CD4-positive, CD25-positive, alpha-beta regulatory T cell (primary cell): ENCODE results near the gene CD8A. TPM values are rescaled to one million over a fixed set of nuclear protein-coding genes. Genes with fewer than 3 reads are reported as not detected.

Source experiments
- ATAC-seq, 2 donors: fragments of 150-1000 bp; cut with Tn5 transposase; one replicate each; pipeline ENCODE4 v1.10.0; 2021; ENCODE audit warnings: low read depth in 2 of 2, moderate number of reproducible peaks in 2 of 2, moderate library complexity in 1 of 2
- DNase-seq, 3 donors: peaks; one replicate each; pipeline versions ENCODE4 v3.0.0 to v3.0.0-alpha.2; 2012 to 2022; ENCODE audit warnings: mixed read lengths in 1 of 3
- H3K27ac ChIP-seq: one replicate; pipeline ENCODE4 v1.7.0; 2013; ENCODE audit warnings: mild to moderate bottlenecking, low read length; ENCODE audit not compliant: insufficient read depth, poor library complexity, severe bottlenecking
- H3K27me3 ChIP-seq: one replicate; pipeline ENCODE4 v1.7.0; 2013; ENCODE audit warnings: low read length; ENCODE audit not compliant: control insufficient read depth, insufficient read depth
- H3K36me3 ChIP-seq: one replicate; pipeline ENCODE4 v1.7.0; 2013; ENCODE audit warnings: mild to moderate bottlenecking, low read length, moderate library complexity; ENCODE audit not compliant: control insufficient read depth, insufficient read depth
- H3K4me1 ChIP-seq: 2 replicates; pipeline ENCODE4 v1.7.0; 2013; ENCODE audit warnings: mild to moderate bottlenecking, low read length; ENCODE audit not compliant: insufficient read depth, control insufficient read depth, poor library complexity, severe bottlenecking
- H3K4me3 ChIP-seq: one replicate; pipeline ENCODE4 v1.7.0; 2013; ENCODE audit warnings: low read depth, mild to moderate bottlenecking, low read length, moderate library complexity
- H3K9me3 ChIP-seq, 2 experiments: 1 replicate in 1 of 2; 2 replicates in 1 of 2; pipeline ENCODE4 v1.7.0; 2013; ENCODE audit warnings: low read length in 2 of 2, mild to moderate bottlenecking in 1 of 2, moderate library complexity in 1 of 2; ENCODE audit not compliant: control insufficient read depth in 2 of 2
- H3K27ac Mint-ChIP-seq, 3 donors: one replicate each; pipeline ENCODE4 v1.8.0; 2020 to 2022; ENCODE audit warnings: mild to moderate bottlenecking in 3 of 3, mixed read lengths in 3 of 3, moderate library complexity in 2 of 3
- H3K27me3 Mint-ChIP-seq: one replicate; pipeline ENCODE4 v1.8.0; 2022; ENCODE audit warnings: mild to moderate bottlenecking, mixed read lengths
- H3K36me3 Mint-ChIP-seq: one replicate; pipeline ENCODE4 v1.8.0; 2020; ENCODE audit warnings: mixed read lengths
- H3K4me1 Mint-ChIP-seq, 4 donors: one replicate each; pipeline ENCODE4 v1.8.0; 2020 to 2022; ENCODE audit warnings: mixed read lengths in 4 of 4, mild to moderate bottlenecking in 1 of 4
- H3K4me3 Mint-ChIP-seq, 4 donors: one replicate each; pipeline ENCODE4 v1.8.0; 2020 to 2022; ENCODE audit warnings: mild to moderate bottlenecking in 4 of 4, mixed read lengths in 4 of 4, moderate library complexity in 3 of 4
- H3K9me3 Mint-ChIP-seq, 7 donors: one replicate each; pipeline ENCODE4 v1.8.0; 2020 to 2022; ENCODE audit warnings: mixed read lengths in 7 of 7, mild to moderate bottlenecking in 3 of 7, moderate library complexity in 2 of 7
- polyA plus RNA-seq, 4 donors: library from polyadenylated mRNA; unstranded; fragments of 300-500 nt; fragmentation: Illumina TruSeq; gene quantifications; one replicate each; pipeline ENCODE4 v1.2.3, GENCODE V29; 2021
- total RNA-seq: library from RNA; stranded (reverse); gene quantifications from one replicate; pipeline ENCODE4 v1.2.3, GENCODE V29; 2022

CD8A gene
- total and polyA plus RNA-seq, 5 donors from 2014 or later: 0.24 to 1.8 (median 0.57) TPM; not detected in 1

DNA sequence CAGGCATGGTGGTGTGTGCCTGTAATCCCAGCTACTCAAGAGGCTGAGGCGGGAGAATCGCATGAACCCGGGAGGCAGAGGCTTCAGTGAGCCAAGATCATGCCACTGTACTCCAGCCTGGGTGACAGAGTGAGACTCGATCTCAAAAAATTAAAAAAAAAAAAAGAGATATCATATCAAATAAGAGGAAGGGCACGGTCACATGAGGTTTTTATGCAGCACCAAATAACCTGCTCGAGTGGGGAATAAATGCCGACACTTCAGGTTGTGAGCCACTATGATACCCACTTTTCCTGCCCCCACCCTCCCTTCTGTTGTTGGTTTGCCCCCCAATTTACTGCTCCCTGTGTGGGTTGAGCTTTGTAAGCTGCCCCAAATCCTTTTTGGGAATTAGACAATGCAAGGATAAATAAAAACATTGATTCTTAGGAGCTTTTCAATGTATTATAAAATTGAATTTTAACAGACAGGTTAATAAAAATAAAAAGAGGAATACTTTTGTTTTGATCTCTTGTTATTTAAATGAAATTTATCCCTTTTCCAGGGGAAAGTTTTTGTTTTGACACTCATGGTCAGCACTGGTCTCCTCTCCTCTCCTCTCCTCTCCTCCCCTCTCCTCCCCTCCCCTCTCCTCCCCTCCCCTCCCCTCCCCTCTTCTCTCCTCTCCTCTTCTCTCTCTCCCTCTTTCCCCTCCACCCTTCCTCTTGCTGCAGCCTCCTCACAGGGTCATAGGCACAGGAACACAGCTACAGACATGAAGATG lies 41.8 kb upstream of the CD8A start:
- no peak for ATAC-seq

DNA sequence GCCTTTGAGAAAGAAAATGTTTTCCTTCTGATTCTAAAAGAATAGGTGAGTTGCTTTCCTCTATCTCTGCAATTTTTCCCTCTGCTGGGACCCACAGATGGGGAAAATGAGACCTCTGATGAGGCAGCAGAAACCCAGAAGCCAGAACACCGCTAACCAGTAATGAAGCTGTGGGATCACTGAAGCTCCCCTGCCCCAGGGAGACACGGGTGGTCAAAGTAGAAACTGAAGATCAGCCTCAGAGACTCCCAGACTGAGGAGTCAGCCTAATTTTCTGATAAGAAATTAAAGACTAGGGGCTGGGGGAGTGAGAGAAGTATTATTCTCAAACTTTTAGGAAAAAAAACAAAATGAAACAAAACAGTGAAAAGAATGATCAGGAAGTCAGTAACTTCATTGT lies 40.8 kb upstream of the CD8A start:
- Histone ChIP-seq H3K27me3 (no peaks in the 10 kb centered on the region), H3K4me1 (no peaks in the 10 kb centered on the region), H3K4me3 (no peak overlapping the region), H3K9me3 (no peaks in the 10 kb centered on the region), H3K36me3 (no peaks in the 10 kb centered on the region), H3K27ac (no peak overlapping the region)
- H3K4me1 Mint-ChIP-seq: peaks cover 0 to 10% (median 2%) of the 10 kb centered on the region in 4 donors
- H3K4me3 Mint-ChIP-seq: no peak overlapping the region
- ATAC-seq (no peak), DNase-seq (no peak)
- peaks cover 26% of the 10 kb centered on the region for H3K27me3 Mint-ChIP-seq
- no peaks in the 10 kb centered on the region for H3K36me3 Mint-ChIP-seq
- no peak overlapping the region for H3K27ac Mint-ChIP-seq
- no peaks in the 10 kb centered on the region for H3K9me3 Mint-ChIP-seq

More for the DNA sequence above, 41.8 kb upstream of the CD8A start:
- Histone ChIP-seq H3K36me3 (no peaks in the 10 kb centered on the region), H3K27me3 (no peaks in the 10 kb centered on the region), H3K9me3 (no peaks in the 10 kb centered on the region), H3K27ac (no peak overlapping the region), H3K4me3 (no peak overlapping the region), H3K4me1 (no peaks in the 10 kb centered on the region)
- peaks cover 19% of the 10 kb centered on the region for H3K27me3 Mint-ChIP-seq
- peaks cover 0 to 16% (median 6%) of the 10 kb centered on the region in 4 donors for H3K4me1 Mint-ChIP-seq
- no peaks in the 10 kb centered on the region for H3K36me3 Mint-ChIP-seq
- no peaks in the 10 kb centered on the region for H3K9me3 Mint-ChIP-seq
- no peak overlapping the region for H3K27ac Mint-ChIP-seq
- no peak overlapping the region for H3K4me3 Mint-ChIP-seq
- DNase-seq: no peak

DNA sequence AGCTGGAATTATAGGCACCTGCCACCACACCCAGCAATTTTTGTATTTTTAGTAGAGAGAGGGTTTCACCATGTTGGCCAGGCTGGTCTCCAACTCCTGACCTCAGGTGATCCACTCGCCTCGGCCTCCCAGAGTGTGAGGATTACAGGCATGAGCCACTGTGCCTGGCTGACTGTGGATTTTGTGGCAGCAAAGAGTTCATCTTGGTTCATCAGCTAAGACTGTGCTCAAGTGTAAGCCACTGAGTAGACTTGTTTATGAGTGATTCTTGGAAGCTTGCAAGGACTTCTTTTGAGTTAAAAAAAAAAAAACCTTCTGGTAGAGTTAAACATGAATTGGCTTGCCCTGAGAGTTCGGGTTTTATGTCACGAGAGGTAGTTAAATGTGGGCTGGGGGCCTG lies 36.2 kb upstream of the CD8A start:
- peaks cover 0 to 17% (median 10%) of the 10 kb centered on the region in 4 donors for H3K4me1 Mint-ChIP-seq
- no peak for ATAC-seq
- DNase-seq: peak in 1 of 3 donors; percentile 45
- Histone ChIP-seq H3K9me3 (peaks cover 0 to 2% of the 10 kb centered on the region in 2 experiments), H3K36me3 (no peaks in the 10 kb centered on the region), H3K4me1 (no peaks in the 10 kb centered on the region), H3K27ac (no peak overlapping the region), H3K27me3 (peaks cover 2% of the 10 kb centered on the region), H3K4me3 (no peak overlapping the region)
- H3K9me3 Mint-ChIP-seq: peaks cover 0 to 3% (median 0%) of the 10 kb centered on the region in 7 donors
- peaks cover 49% of the 10 kb centered on the region for H3K27me3 Mint-ChIP-seq
- no peak overlapping the region for H3K4me3 Mint-ChIP-seq
- H3K36me3 Mint-ChIP-seq: no peaks in the 10 kb centered on the region
- peak overlapping the region in 2 of 3 donors; percentile 5 to 68 for H3K27ac Mint-ChIP-seq

DNA sequence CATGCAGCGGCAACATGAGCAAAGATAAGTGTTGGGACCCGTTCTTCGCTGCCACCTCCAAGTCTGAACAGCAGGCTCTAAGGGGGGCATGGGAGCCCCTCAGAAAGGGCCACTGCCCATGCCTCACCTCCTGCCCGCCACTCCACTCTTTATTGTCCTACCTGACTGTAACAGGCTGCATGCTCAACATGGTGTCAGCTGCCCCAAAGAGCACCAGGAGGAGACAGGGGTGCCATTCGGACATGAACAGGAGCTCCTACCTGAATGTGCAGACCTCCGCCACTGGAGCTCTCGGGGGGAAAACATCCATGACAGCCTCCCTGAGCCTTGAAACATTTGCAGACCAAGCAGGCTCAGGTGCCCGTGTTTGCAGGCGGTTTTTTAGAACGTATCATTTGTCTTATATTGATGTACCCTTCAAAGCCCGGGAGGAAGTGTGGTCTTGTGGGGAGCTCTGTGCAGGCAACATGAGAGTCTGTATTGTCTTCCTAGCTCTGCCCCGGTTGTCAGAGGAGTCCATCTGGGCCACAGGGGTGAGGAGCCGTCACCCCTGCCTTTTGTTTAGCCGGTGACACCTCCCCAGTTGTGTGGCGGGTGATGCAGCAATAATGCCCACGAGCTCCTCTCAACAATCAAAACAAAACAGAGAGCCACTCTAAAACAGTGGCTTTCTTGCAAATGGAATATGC lies 35.1 kb upstream of the CD8A start:
- no peak overlapping the region for H3K4me3 ChIP-seq
- peaks cover 0 to 17% (median 10%) of the 10 kb centered on the region in 4 donors for H3K4me1 Mint-ChIP-seq
- DNase-seq: peak in 2 of 3 donors; percentile 44 to 81

DNA sequence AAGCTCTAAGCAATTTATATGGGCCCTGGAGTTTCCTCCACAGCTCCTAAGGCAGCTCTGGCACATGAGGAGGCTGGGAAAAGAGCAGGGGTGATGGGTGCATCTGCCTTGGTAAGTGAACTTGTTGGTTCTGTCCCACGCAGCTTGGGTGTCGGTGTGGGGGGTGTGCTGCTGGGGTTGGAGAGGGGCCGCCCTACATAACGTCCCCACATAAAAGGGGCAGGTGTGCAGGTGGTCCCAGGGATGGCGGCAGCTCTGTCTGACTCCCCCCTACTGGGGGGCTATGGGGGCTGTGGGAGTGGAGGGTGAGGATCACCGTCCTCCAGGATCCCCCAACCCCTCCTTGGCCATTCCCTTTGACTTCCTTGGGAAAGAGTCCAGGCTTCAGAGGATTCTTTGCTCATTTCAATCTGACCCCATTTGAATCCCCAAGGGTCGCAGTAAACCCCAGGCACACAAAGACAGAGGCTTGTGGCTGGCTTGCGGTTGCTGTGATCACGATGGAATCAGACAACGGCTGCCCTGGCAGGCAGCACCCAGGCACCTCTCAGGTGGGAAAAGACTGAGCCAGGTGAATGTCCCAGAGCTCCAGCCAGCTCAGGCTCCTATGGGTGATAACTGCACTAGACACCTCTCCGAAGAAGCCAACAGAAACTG lies 34.5 kb upstream of the CD8A start:
- no peaks in the 10 kb centered on the region for H3K4me1 ChIP-seq
- no peak for DNase-seq

More for the DNA sequence above, 35.1 kb upstream of the CD8A start:
- peak; percentile 78 to 80 for ATAC-seq
- Mint-ChIP-seq H3K27me3 (peaks cover 51% of the 10 kb centered on the region), H3K4me3 (peak overlapping the region in 3 of 4 donors; percentile 8 to 81 (median 80)), H3K36me3 (no peaks in the 10 kb centered on the region), H3K27ac (peak overlapping the region; percentile 6 to 20 (median 16)), H3K9me3 (peaks cover 0 to 6% (median 0%) of the 10 kb centered on the region in 7 donors)
- no peaks in the 10 kb centered on the region for H3K36me3 ChIP-seq
- H3K9me3 ChIP-seq: peaks cover 0 to 2% of the 10 kb centered on the region in 2 experiments
- H3K4me1 ChIP-seq: no peaks in the 10 kb centered on the region
- peaks cover 2% of the 10 kb centered on the region for H3K27me3 ChIP-seq
- H3K27ac ChIP-seq: no peak overlapping the region

DNA sequence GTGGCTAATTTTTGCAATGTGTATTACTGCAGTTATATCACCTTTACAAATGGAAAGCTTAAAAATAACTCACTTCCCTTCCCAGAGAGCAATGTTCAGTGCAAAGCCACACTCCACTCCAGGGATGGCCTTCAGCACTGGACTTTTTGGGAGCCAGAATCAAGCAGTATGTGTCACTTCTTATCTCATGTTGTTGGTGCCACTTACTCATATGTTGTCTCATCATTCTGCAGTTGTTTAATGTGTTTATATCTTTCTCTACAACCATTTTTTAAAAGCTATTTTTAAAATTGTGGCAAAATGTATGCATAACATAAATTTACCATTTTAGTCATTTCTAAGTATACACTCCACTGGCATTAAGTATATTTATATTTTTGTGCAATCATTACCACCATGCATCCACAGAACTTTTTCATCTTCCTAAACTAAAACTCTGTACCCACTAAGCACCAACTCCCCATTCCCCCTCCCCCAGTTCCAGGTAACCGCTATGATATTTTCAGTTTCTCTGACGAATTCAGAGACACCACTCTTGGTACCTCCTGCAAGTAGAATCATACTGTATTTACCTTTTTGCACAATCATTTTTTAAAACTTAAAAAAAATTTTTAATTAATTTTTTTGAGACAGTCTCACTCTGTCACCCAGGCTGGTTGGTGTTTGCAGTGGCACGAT lies 32.1 kb upstream of the CD8A start:
- no peaks in the 10 kb centered on the region for H3K36me3 ChIP-seq
- Mint-ChIP-seq H3K9me3 (peaks cover 0 to 6% (median 0%) of the 10 kb centered on the region in 7 donors), H3K4me1 (peaks cover 0 to 17% (median 8%) of the 10 kb centered on the region in 4 donors), H3K36me3 (no peaks in the 10 kb centered on the region), H3K4me3 (no peak overlapping the region), H3K27ac (no peak overlapping the region), H3K27me3 (peaks cover 44% of the 10 kb centered on the region)
- H3K27ac ChIP-seq: no peak overlapping the region
- peaks cover 0 to 2% of the 10 kb centered on the region in 2 experiments for H3K9me3 ChIP-seq
- no peak overlapping the region for H3K4me3 ChIP-seq
- H3K4me1 ChIP-seq: no peaks in the 10 kb centered on the region
- DNase-seq (no peak), ATAC-seq (no peak)
- H3K27me3 ChIP-seq: peaks cover 6% of the 10 kb centered on the region

More for the DNA sequence above, 34.5 kb upstream of the CD8A start:
- peaks cover 2% of the 10 kb centered on the region for H3K27me3 ChIP-seq
- Mint-ChIP-seq H3K4me3 (peak overlapping the region in 2 of 4 donors; percentile 80 to 81), H3K27ac (peak overlapping the region in 1 of 3 donors; percentile 20), H3K27me3 (peaks cover 54% of the 10 kb centered on the region), H3K9me3 (peaks cover 0 to 6% (median 0%) of the 10 kb centered on the region in 7 donors), H3K4me1 (peaks cover 0 to 17% (median 10%) of the 10 kb centered on the region in 4 donors), H3K36me3 (no peaks in the 10 kb centered on the region)
- ATAC-seq: no peak
- H3K27ac ChIP-seq: no peak overlapping the region
- peaks cover 0 to 2% of the 10 kb centered on the region in 2 experiments for H3K9me3 ChIP-seq
- H3K4me3 ChIP-seq: no peak overlapping the region
- H3K36me3 ChIP-seq: no peaks in the 10 kb centered on the region

DNA sequence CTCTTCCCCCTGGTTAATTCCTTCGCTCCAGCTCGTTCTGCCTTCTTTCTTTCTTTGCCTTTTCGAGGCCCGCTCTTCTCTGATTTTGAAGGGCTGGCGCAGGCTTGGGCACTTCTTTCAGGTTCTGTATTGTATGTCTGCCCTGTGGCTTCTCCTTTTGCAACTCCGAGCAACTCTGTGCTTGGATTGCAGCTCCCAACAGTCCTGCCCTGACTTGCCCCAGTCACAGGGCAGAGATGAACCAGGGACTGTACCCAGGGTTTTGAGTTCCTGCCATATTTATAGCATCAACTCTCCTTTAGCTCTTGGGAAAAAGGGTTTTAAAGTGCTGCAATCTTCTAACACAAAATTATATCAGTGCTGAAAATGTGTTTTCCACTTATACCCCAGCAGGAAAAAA lies 31.1 kb upstream of the CD8A start:
- no peak overlapping the region for H3K27ac Mint-ChIP-seq
- no peak overlapping the region for H3K4me3 Mint-ChIP-seq
- no peaks in the 10 kb centered on the region for H3K4me1 ChIP-seq
- no peak overlapping the region for H3K4me3 ChIP-seq
- peaks cover 0 to 2% of the 10 kb centered on the region in 2 experiments for H3K9me3 ChIP-seq
- DNase-seq (no peak), ATAC-seq (no peak)
- peaks cover 0 to 17% (median 7%) of the 10 kb centered on the region in 4 donors for H3K4me1 Mint-ChIP-seq
- peaks cover 8% of the 10 kb centered on the region for H3K27me3 ChIP-seq
- H3K27ac ChIP-seq: no peak overlapping the region
- H3K9me3 Mint-ChIP-seq: peaks cover 0 to 6% (median 0%) of the 10 kb centered on the region in 7 donors
- H3K36me3 Mint-ChIP-seq: no peaks in the 10 kb centered on the region
- no peaks in the 10 kb centered on the region for H3K36me3 ChIP-seq
- peaks cover 37% of the 10 kb centered on the region for H3K27me3 Mint-ChIP-seq
